Body of pancreas (tissue), 4 donors: ENCODE results near the gene KRTAP5-1. TPM values are rescaled to one million over a fixed set of nuclear protein-coding genes. Genes with fewer than 3 reads are reported as not detected.

Experiments used
- ATAC-seq: fragments of 150-250 bp; one replicate; pipeline ENCODE4 v1.9.1; 2016
- DNase-seq, 4 donors: peaks; one replicate each; pipeline ENCODE4 v3.0.0-alpha.2; 2019
- H3K27ac ChIP-seq, 4 donors: fragments of 200-600 bp; sonication (generic); 1 replicate in 3 of 4; 2 replicates in 1 of 4; pipeline versions ENCODE4 v1.5.1 to v1.6.1; 2016 to 2019; ENCODE audit warnings: mild to moderate bottlenecking in 1 of 4, mixed read lengths in 1 of 4, moderate library complexity in 1 of 4
- H3K27me3 ChIP-seq, 2 donors: fragments of 200-600 bp; sonication (generic); one replicate each; pipeline ENCODE4 v1.6.0; 2016; ENCODE audit warnings: mild to moderate bottlenecking in 1 of 2
- H3K36me3 ChIP-seq, 2 donors: fragments of 200-600 bp; sonication (generic); replicated peaks in 1 of 2; 2 replicates each; pipeline ENCODE4 v1.5.1; 2016; ENCODE audit warnings: low read depth in 2 of 2; ENCODE audit not compliant: insufficient read depth in 1 of 2
- H3K4me1 ChIP-seq: fragments of 200-600 bp; sonication (generic); one replicate; pipeline ENCODE4 v1.6.0; 2016
- H3K4me3 ChIP-seq, 2 donors: fragments of 200-600 bp; sonication (generic); 1 replicate in 1 of 2; 2 replicates in 1 of 2; pipeline ENCODE4 v1.5.1; 2016 to 2019
- H3K9me3 ChIP-seq, 3 donors: fragments of 200-600 bp; sonication (generic); 1 replicate in 2 of 3; 2 replicates in 1 of 3; pipeline ENCODE4 v1.5.1; 2016
- CTCF ChIP-seq, 7 experiments: fragments of 450-650 bp in 4 of 7; fragments of 200-600 bp in 3 of 7; sonication (generic) in 3 of 7; IDR thresholded peaks; one replicate each; pipeline ENCODE4 v1.5.1; 2016 to 2019; ENCODE audit warnings: antibody characterized with exemption in 7 of 7
- POLR2A ChIP-seq, 3 donors: fragments of 450-650 bp; IDR thresholded peaks; one replicate each; pipeline ENCODE4 v1.6.1; 2016; ENCODE audit warnings: antibody characterized with exemption in 3 of 3, mild to moderate bottlenecking in 2 of 3
- WGBS, 2 donors: methylation state at CpG; one replicate each; pipeline ENCODE4 v1.1.5; 2017; 5-methylcytosine and 5-hydroxymethylcytosine counted together
- intact Hi-C: fragments of 100-400 bp; cut with DNase I; formaldehyde crosslinking; loops from one replicate; pipeline ENCODE4 v1.15.1; 2023
- total RNA-seq, 2 donors: library from RNA; depleted of rRNA; stranded (reverse); fragments of >200 nt; gene quantifications; one replicate each; pipeline ENCODE4 v1.1.0, GENCODE V29; 2016

Gene KRTAP5-1
- total RNA-seq, 2 donors from 2014 or later = not detected

GRCh38 chr11:1567721-1568100 is 17.4 kb downstream of the KRTAP5-1 start:
- no peak for ATAC-seq
- no peak overlapping the region for H3K4me3 ChIP-seq
- DNase-seq = no peak
- TF ChIP-seq CTCF (IDR thresholded peaks at IDR 0.05) = no peak
- no peak for TF ChIP-seq POLR2A (IDR thresholded peaks at IDR 0.05)
- H3K27ac ChIP-seq = no peak overlapping the region
- WGBS, 2 donors = 77% methylated on average over 7 of the region's 7 CpGs; no CpG with 5 or more reads in 1 of the 2 donors
- no peaks in the 10 kb centered on the region for H3K9me3 ChIP-seq
- H3K4me1 ChIP-seq = peaks cover 76% of the 10 kb centered on the region
- H3K27me3 ChIP-seq = no peaks in the 10 kb centered on the region
- intact Hi-C loops = no loop called here
- H3K36me3 ChIP-seq = peaks cover 0 to 2% of the 10 kb centered on the region in 2 donors

- ATAC-seq = no peak
- peaks cover 0 to 2% of the 10 kb centered on the region in 2 donors for H3K36me3 ChIP-seq
- TF ChIP-seq CTCF (IDR thresholded peaks at IDR 0.05) = no peak
- no peak for TF ChIP-seq POLR2A (IDR thresholded peaks at IDR 0.05)
- H3K27ac ChIP-seq = no peak overlapping the region
- H3K27me3 ChIP-seq = no peaks in the 10 kb centered on the region
- WGBS, 2 donors = 57 to 66% methylated on average over 12 to 13 of the region's 13 CpGs
- intact Hi-C loops = no loop called here
- H3K4me3 ChIP-seq = no peak overlapping the region
- DNase-seq = peak in 2 of 4 donors; percentile 14 to 27
- no peaks in the 10 kb centered on the region for H3K9me3 ChIP-seq
- peaks cover 76% of the 10 kb centered on the region for H3K4me1 ChIP-seq
These were observed 17.9 kb downstream of the KRTAP5-1 start for GRCh38 chr11:1567052-1567720.

GRCh38 chr11:1566381-1567051 is 18.6 kb downstream of the KRTAP5-1 start:
- ATAC-seq (no peak), DNase-seq (peak in 1 of 4 donors; percentile 13)
- Histone ChIP-seq H3K4me1 (peaks cover 76% of the 10 kb centered on the region), H3K27me3 (no peaks in the 10 kb centered on the region), H3K27ac (no peak overlapping the region), H3K9me3 (no peaks in the 10 kb centered on the region), H3K4me3 (no peak overlapping the region), H3K36me3 (peaks cover 0 to 2% of the 10 kb centered on the region in 2 donors)
- intact Hi-C loops = no loop called here
- WGBS, 2 donors = 0 to 76% methylated on average over 1 to 18 of the region's 20 CpGs
- TF ChIP-seq POLR2A (IDR thresholded peaks at IDR 0.05) (no peak), CTCF (IDR thresholded peaks at IDR 0.05) (no peak)

GRCh38 chr11:1565904-1566247 is 19.2 kb downstream of the KRTAP5-1 start:
- Histone ChIP-seq H3K36me3 (peaks cover 0 to 2% of the 10 kb centered on the region in 2 donors), H3K9me3 (no peaks in the 10 kb centered on the region), H3K27ac (peak overlapping the region in 1 of 4 donors; percentile 75), H3K4me3 (no peak overlapping the region), H3K27me3 (no peaks in the 10 kb centered on the region), H3K4me1 (peaks cover 76% of the 10 kb centered on the region)
- ATAC-seq (no peak), DNase-seq (no peak)
- intact Hi-C loops = no loop called here
- TF ChIP-seq POLR2A (IDR thresholded peaks at IDR 0.05) (no peak), CTCF (IDR thresholded peaks at IDR 0.05) (no peak)
- WGBS, 2 donors = 88 to 100% methylated on average over 1 to 4 of the region's 5 CpGs
